DND-41 (cell line): ENCODE results near the gene ACP2.

Source experiments
- ATAC-seq: fragments of 200-7000 bp; cut with Tn5 transposase; 3 replicates; pipeline ENCODE4 v1.9.1; 2021; ENCODE audit warnings: low read depth; ENCODE audit not compliant: insufficient read depth
- DNase-seq: peaks from one replicate; pipeline ENCODE4 v3.0.0-alpha.2; 2020
- H2AFZ ChIP-seq: 2 replicates; pipeline ENCODE4 v1.6.0; 2012; ENCODE audit warnings: low read depth, low read length
- H3K27ac ChIP-seq: 2 replicates; pipeline ENCODE4 v1.5.1; 2012; ENCODE audit warnings: low read length, inconsistent platforms
- H3K27me3 ChIP-seq: fragments of 200-600 bp; sonication (generic); 2 replicates; pipeline ENCODE4 v1.6.0; 2012; ENCODE audit warnings: low read length, mild to moderate bottlenecking, inconsistent platforms; ENCODE audit not compliant: insufficient read depth, poor library complexity
- H3K36me3 ChIP-seq: 2 replicates; pipeline ENCODE4 v1.5.1; 2012; ENCODE audit warnings: low read length, inconsistent platforms; ENCODE audit not compliant: insufficient read depth
- H3K4me1 ChIP-seq: 2 replicates; pipeline ENCODE4 v1.5.1; 2012; ENCODE audit warnings: mild to moderate bottlenecking, low read length; ENCODE audit not compliant: insufficient read depth
- H3K4me2 ChIP-seq: 2 replicates; pipeline ENCODE4 v1.6.0; 2012; ENCODE audit warnings: mild to moderate bottlenecking, moderate library complexity, low read length, inconsistent platforms; ENCODE audit not compliant: insufficient read depth
- H3K4me3 ChIP-seq, 2 experiments: fragments of 200-600 bp in 1 of 2; shearing (Covaris generic) in 1 of 2; 2 replicates each; pipeline ENCODE4 v1.5.1; 2012 to 2016; ENCODE audit warnings: inconsistent platforms in 2 of 2, low read length in 2 of 2, mild to moderate bottlenecking in 2 of 2, low read depth in 1 of 2, moderate library complexity in 1 of 2
- H3K79me2 ChIP-seq: 2 replicates; pipeline ENCODE4 v1.6.0; 2012; ENCODE audit warnings: low read length, inconsistent platforms; ENCODE audit not compliant: insufficient read depth
- H3K9ac ChIP-seq: 2 replicates; pipeline ENCODE4 v1.6.0; 2012; ENCODE audit warnings: low read depth, mild to moderate bottlenecking, inconsistent platforms, low read length, moderate library complexity
- H3K9me3 ChIP-seq: 2 replicates; pipeline ENCODE4 v1.5.1; 2012; ENCODE audit warnings: low read length, moderate library complexity, mild to moderate bottlenecking, inconsistent platforms; ENCODE audit not compliant: insufficient read depth, severe bottlenecking
- H4K20me1 ChIP-seq: 2 replicates; pipeline ENCODE4 v1.6.0; 2012; ENCODE audit warnings: low read length; ENCODE audit not compliant: insufficient read depth
- CTCF ChIP-seq: IDR thresholded peaks from 2 replicates; pipeline ENCODE4 v1.5.1; 2012; ENCODE audit warnings: borderline replicate concordance, low read length, moderate library complexity, mild to moderate bottlenecking; ENCODE audit not compliant: poor library complexity, severe bottlenecking; ENCODE audit errors: extremely low read depth
- EZH2 ChIP-seq: IDR thresholded peaks from 3 replicates; pipeline ENCODE4 v1.6.1; 2012; ENCODE audit warnings: borderline replicate concordance, low read depth, mild to moderate bottlenecking, moderate library complexity, low read length, inconsistent platforms; ENCODE audit not compliant: severe bottlenecking

Gene ACP2

GRCh38 chr11:47245611-47246357 is 2.8 kb downstream of the ACP2 start:
- DNase-seq, result no peak
- H3K27me3 ChIP-seq, result no peaks in the 10 kb centered on the region
- peaks cover 31% of the 10 kb centered on the region for H3K4me1 ChIP-seq
- no peak overlapping the region for H3K4me2 ChIP-seq
- no peak overlapping the region for H2AFZ ChIP-seq
- H3K9ac ChIP-seq, result no peak overlapping the region
- no peak for TF ChIP-seq CTCF
- TF ChIP-seq EZH2, result no peak
- H4K20me1 ChIP-seq, result no peaks in the 10 kb centered on the region
- peaks cover 39% of the 10 kb centered on the region for H3K79me2 ChIP-seq
- no peak overlapping the region for H3K27ac ChIP-seq
- ATAC-seq, result no peak
- peaks cover 42% of the 10 kb centered on the region for H3K36me3 ChIP-seq
- H3K4me3 ChIP-seq, result no peak overlapping the region
- no peaks in the 10 kb centered on the region for H3K9me3 ChIP-seq

GRCh38 chr11:47244448-47245350 is 3.9 kb downstream of the ACP2 start:
- H3K9me3 ChIP-seq, result no peaks in the 10 kb centered on the region
- TF ChIP-seq CTCF (no peak), EZH2 (no peak)
- DNase-seq, result no peak
- no peaks in the 10 kb centered on the region for H3K27me3 ChIP-seq
- peaks cover 50% of the 10 kb centered on the region for H3K36me3 ChIP-seq
- H4K20me1 ChIP-seq, result no peaks in the 10 kb centered on the region
- no peak overlapping the region for H3K9ac ChIP-seq
- H3K27ac ChIP-seq, result no peak overlapping the region
- no peak overlapping the region for H3K4me2 ChIP-seq
- no peak for ATAC-seq
- peaks cover 21% of the 10 kb centered on the region for H3K4me1 ChIP-seq
- no peak overlapping the region for H2AFZ ChIP-seq
- H3K79me2 ChIP-seq, result peaks cover 28% of the 10 kb centered on the region
- H3K4me3 ChIP-seq, result no peak overlapping the region

GRCh38 chr11:47243454-47243853 is 5.2 kb downstream of the ACP2 start:
- Histone ChIP-seq H3K27me3 (no peaks in the 10 kb centered on the region), H4K20me1 (no peaks in the 10 kb centered on the region), H3K36me3 (peaks cover 62% of the 10 kb centered on the region), H3K4me1 (peaks cover 15% of the 10 kb centered on the region), H3K79me2 (peaks cover 17% of the 10 kb centered on the region), H3K27ac (no peak overlapping the region), H3K4me3 (no peak overlapping the region), H3K9ac (no peak overlapping the region), H3K4me2 (no peak overlapping the region), H2AFZ (no peak overlapping the region), H3K9me3 (no peaks in the 10 kb centered on the region)
- DNase-seq (no peak), ATAC-seq (no peak)
- TF ChIP-seq CTCF, result no peak
- no peak for TF ChIP-seq EZH2
